Nephron progenitor cell (in vitro differentiated cells): ENCODE data around the gene COX7A1.
A peak's percentile ranks its signal among the peaks of the same experiment; 100 is the strongest.

Source experiments
- DNase-seq: peaks from one replicate; pipeline ENCODE4 v3.0.0; 2021
- H3K27ac Mint-ChIP-seq: 2 replicates; pipeline ENCODE4 v1.8.0; 2021; ENCODE audit warnings: mild to moderate bottlenecking, moderate library complexity, mixed read lengths
- H3K27me3 Mint-ChIP-seq: 2 replicates; pipeline ENCODE4 v1.8.0; 2021; ENCODE audit warnings: mild to moderate bottlenecking, low read depth, mixed read lengths; ENCODE audit not compliant: poor library complexity
- H3K36me3 Mint-ChIP-seq: 2 replicates; pipeline ENCODE4 v1.8.0; 2021; ENCODE audit warnings: low read depth, mixed read lengths
- H3K4me1 Mint-ChIP-seq: 2 replicates; pipeline ENCODE4 v1.8.0; 2021; ENCODE audit warnings: mixed read lengths
- H3K4me3 Mint-ChIP-seq: 2 replicates; pipeline ENCODE4 v1.8.0; 2021; ENCODE audit warnings: mild to moderate bottlenecking, moderate library complexity, mixed read lengths
- H3K9me3 Mint-ChIP-seq: 2 replicates; pipeline ENCODE4 v1.8.0; 2021; ENCODE audit warnings: mild to moderate bottlenecking, moderate library complexity, mixed read lengths
- TF ChIP-seq, protein P1 (sequence below): fragments of 200-600 bp; sonication (generic); IDR thresholded peaks from 2 replicates; pipeline ENCODE4 v1.5.0; 2021; ENCODE audit warnings: antibody characterized with exemption

COX7A1 gene

DNA sequence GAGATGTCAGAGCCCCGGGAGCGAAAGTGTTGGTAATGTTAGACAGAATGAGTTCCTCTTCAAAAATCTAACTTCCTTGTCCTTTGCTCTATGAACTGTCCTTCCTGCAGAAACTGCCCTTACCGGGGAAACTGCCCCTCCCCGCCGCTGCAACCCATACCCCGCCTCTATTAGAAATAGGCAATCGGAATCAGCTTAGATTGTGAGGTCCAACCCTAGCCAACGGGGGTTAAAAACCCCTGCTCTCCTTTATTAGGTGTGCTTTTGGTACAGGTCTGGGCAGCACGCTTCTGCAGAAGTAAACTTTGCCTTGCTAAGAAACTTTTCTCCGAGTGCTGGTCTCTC is 23.9 kb downstream of the COX7A1 start:
- TF ChIP-seq, protein P1, sequence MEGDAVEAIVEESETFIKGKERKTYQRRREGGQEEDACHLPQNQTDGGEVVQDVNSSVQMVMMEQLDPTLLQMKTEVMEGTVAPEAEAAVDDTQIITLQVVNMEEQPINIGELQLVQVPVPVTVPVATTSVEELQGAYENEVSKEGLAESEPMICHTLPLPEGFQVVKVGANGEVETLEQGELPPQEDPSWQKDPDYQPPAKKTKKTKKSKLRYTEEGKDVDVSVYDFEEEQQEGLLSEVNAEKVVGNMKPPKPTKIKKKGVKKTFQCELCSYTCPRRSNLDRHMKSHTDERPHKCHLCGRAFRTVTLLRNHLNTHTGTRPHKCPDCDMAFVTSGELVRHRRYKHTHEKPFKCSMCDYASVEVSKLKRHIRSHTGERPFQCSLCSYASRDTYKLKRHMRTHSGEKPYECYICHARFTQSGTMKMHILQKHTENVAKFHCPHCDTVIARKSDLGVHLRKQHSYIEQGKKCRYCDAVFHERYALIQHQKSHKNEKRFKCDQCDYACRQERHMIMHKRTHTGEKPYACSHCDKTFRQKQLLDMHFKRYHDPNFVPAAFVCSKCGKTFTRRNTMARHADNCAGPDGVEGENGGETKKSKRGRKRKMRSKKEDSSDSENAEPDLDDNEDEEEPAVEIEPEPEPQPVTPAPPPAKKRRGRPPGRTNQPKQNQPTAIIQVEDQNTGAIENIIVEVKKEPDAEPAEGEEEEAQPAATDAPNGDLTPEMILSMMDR: no peak
- Mint-ChIP-seq H3K27ac (peak overlapping the region; percentile 98), H3K4me3 (peak overlapping the region; percentile 88), H3K9me3 (no peaks in the 10 kb centered on the region), H3K27me3 (peaks cover 7% of the 10 kb centered on the region), H3K4me1 (peaks cover 5% of the 10 kb centered on the region), H3K36me3 (peaks cover 10% of the 10 kb centered on the region)
- peak; percentile 16 for DNase-seq

DNA sequence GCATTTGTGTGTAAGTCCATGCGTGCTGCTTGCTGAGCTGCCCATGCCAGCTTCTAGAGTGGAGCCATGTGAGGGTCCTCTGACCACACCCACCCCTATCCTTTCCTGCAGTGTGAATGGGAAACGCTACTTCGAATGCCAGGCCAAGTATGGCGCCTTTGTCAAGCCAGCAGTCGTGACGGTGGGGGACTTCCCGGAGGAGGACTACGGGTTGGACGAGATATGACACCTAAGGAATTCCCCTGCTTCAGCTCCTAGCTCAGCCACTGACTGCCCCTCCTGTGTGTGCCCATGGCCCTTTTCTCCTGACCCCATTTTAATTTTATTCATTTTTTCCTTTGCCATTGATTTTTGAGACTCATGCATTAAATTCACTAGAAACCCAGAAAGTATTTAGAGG is 26.7 kb downstream of the COX7A1 start:
- Mint-ChIP-seq H3K4me3 (no peak overlapping the region), H3K4me1 (peaks cover 5% of the 10 kb centered on the region), H3K27ac (no peak overlapping the region), H3K27me3 (peaks cover 4% of the 10 kb centered on the region), H3K9me3 (no peaks in the 10 kb centered on the region), H3K36me3 (peaks cover 22% of the 10 kb centered on the region)
- no peak for DNase-seq
- TF ChIP-seq, protein P1: no peak

DNA sequence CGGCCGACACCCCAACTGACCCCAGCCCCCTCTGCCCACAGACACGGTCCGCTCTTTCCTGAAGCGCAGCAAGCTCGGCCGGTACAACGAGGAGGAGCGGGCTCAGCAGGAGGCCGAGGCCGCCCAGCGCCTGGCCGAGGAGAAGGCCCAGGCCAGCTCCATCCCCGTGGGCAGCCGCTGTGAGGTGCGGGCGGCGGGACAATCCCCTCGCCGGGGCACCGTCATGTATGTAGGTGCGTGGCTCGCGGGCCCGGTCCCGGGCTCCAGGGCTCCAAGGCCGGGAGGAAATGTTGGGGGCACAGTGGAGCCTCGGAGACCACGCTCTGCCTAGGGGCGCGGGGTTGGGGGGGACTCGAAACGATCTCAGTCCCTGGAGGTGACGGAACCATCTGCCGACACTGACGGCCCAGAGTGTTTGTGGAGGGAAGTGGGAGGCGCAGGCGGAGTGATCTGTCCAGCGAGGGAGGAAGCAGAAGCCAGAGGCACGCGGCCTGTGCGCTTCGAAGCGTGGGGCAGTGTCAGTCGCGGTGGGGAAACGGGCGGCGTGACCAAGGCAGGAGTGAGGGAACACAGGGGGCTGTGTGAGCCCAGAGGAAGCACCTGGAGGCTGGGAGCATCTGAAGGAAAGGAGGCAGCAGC is 30.6 kb downstream of the COX7A1 start:
- Mint-ChIP-seq H3K9me3 (no peaks in the 10 kb centered on the region), H3K36me3 (peaks cover 49% of the 10 kb centered on the region)
- TF ChIP-seq, protein P1: no peak

DNA sequence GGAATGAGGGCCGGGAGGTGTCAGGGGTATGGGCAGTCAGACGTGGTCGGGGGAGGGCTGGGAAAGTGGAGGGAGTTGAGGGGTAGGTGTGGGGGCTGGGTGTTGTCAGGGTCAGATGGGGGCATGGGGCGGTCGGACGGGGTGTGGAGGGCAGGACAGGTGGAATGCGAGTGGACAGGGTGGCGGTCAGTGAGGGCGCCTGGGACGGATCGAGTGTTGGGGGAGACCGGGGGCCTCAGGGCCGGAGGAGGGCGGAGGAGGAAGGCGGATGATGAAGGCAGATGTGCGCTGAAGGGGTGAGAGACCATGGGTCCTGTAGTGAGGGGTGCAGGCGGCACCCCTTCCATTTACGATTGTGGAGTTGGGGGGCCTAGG is 31.3 kb downstream of the COX7A1 start:
- H3K9me3 Mint-ChIP-seq: no peaks in the 10 kb centered on the region
- no peak for DNase-seq
- H3K36me3 Mint-ChIP-seq: peaks cover 52% of the 10 kb centered on the region
- peaks cover 24% of the 10 kb centered on the region for H3K4me1 Mint-ChIP-seq
- no peak overlapping the region for H3K27ac Mint-ChIP-seq
- TF ChIP-seq, protein P1: no peak
- peaks cover 4% of the 10 kb centered on the region for H3K27me3 Mint-ChIP-seq
- no peak overlapping the region for H3K4me3 Mint-ChIP-seq

More for the DNA sequence above, 30.6 kb downstream of the COX7A1 start:
- no peak for DNase-seq
- Mint-ChIP-seq H3K4me3 (no peak overlapping the region), H3K27ac (peak overlapping the region; percentile 54), H3K4me1 (peaks cover 19% of the 10 kb centered on the region), H3K27me3 (peaks cover 4% of the 10 kb centered on the region)

DNA sequence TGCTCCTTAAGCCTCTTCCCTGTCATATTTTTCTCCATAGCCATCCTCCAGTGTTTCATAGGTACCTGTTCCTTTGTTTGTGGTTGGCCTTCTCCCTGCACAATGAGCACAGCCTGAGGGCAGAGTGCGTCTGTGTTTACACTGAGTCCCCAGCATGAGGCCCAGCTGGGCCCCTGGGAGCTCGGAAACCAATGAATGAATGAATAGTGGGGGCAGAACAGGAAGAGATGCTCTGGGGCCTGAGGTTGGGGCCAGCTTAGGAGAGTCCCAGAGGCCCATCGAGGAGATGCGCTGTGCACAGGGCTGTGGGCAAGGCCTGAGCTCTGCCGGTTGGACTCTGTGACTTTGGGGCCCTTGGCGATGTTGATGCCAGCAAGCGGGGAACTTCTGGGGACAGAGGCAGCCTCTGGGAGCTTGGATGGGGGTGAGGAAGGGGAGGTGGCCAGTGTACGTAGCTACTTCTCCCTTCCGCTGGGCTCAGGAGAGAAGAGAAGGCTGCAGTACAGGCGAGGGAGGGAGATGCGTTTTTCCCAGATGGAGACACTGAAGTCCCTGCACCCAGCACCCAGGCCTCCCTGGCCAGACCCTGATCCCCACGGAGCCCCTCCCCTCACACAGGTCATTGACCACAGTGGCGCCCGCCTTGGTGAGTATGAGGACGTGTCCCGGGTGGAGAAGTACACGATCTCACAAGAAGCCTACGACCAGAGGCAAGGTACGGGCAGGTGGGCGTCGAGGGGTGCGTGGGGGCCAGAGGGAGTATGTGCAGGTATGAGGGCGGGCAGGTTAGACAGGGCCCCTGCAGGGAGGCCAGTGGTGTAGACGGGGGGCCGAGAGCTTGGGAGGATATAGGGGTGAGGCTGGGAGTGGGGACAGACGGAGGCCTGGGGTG is 31.9 kb downstream of the COX7A1 start:
- DNase-seq: no peak
- peaks cover 5% of the 10 kb centered on the region for H3K27me3 Mint-ChIP-seq
- H3K36me3 Mint-ChIP-seq: peaks cover 46% of the 10 kb centered on the region
- H3K9me3 Mint-ChIP-seq: no peaks in the 10 kb centered on the region
- no peak overlapping the region for H3K4me3 Mint-ChIP-seq
- H3K4me1 Mint-ChIP-seq: peaks cover 25% of the 10 kb centered on the region
- no peak overlapping the region for H3K27ac Mint-ChIP-seq
- TF ChIP-seq, protein P1: no peak
